WTC11 (cell line): ENCODE data around the gene AMER2. TPM values are rescaled to one million over a fixed set of nuclear protein-coding genes. Genes with fewer than 3 reads are reported as not detected.

Source experiments
- ATAC-seq: fragments of 200-7000 bp; cut with Tn5 transposase; 2 replicates; pipeline ENCODE4 v1.10.0; 2021; ENCODE audit warnings: mild to moderate bottlenecking, moderate library complexity
- CTCF ChIA-PET: fragments of 300-600 bp; sonication (Branson Sonifier 250); formaldehyde crosslinking; loops from one replicate; lab custom pipeline; 2021; ENCODE audit warnings: antibody characterized with exemption; lab: Charles Lee
- POLR2A ChIA-PET: fragments of 350-600 bp; sonication (Branson Sonifier 250); formaldehyde crosslinking; loops from one replicate; lab custom pipeline; 2021; ENCODE audit warnings: antibody characterized with exemption; lab: Charles Lee
- DNase-seq: peaks from one replicate; pipeline ENCODE4 v3.0.0; 2021; ENCODE audit warnings: low spot score
- H3K27ac Mint-ChIP-seq: 2 replicates; pipeline ENCODE4 v1.8.0; 2021; ENCODE audit warnings: mixed read lengths
- H3K27me3 Mint-ChIP-seq: 2 replicates; pipeline ENCODE4 v1.8.0; 2021; ENCODE audit warnings: low read depth, mild to moderate bottlenecking, moderate library complexity, mixed read lengths
- H3K36me3 Mint-ChIP-seq: 2 replicates; pipeline ENCODE4 v1.8.0; 2021; ENCODE audit warnings: mixed read lengths
- H3K4me1 Mint-ChIP-seq: 2 replicates; pipeline ENCODE4 v1.8.0; 2022; ENCODE audit warnings: mixed read lengths
- H3K4me3 Mint-ChIP-seq: 2 replicates; pipeline ENCODE4 v1.8.0; 2021; ENCODE audit warnings: mild to moderate bottlenecking, moderate library complexity, mixed read lengths
- H3K9me3 Mint-ChIP-seq: 2 replicates; pipeline ENCODE4 v1.8.0; 2021; ENCODE audit warnings: mixed read lengths
- FOXK1 ChIP-seq: sonication (generic); formaldehyde crosslinking; IDR thresholded peaks from 2 replicates; pipeline ENCODE4 v1.8.0; 2022; ENCODE audit warnings: mild to moderate bottlenecking, moderate library complexity, missing genetic modification reagents
- GABPB1 ChIP-seq: sonication (generic); formaldehyde crosslinking; IDR thresholded peaks from 2 replicates; pipeline ENCODE4 v1.8.1; 2023; ENCODE audit warnings: mild to moderate bottlenecking, missing genetic modification reagents
- GTF2I ChIP-seq: fragments of 250-450 bp; sonication (Bioruptor Pico); conservative IDR thresholded peaks from 2 replicates; pipeline ENCODE4 v1.4.0; 2021; ENCODE audit warnings: mild to moderate bottlenecking
- KAT7 ChIP-seq: sonication (generic); formaldehyde crosslinking; IDR thresholded peaks from 2 replicates; pipeline ENCODE4 v1.8.1; 2023; ENCODE audit warnings: missing genetic modification reagents, mild to moderate bottlenecking, borderline replicate concordance
- NFATC4 ChIP-seq: fragments of 250-450 bp; sonication (Bioruptor Pico); IDR thresholded peaks from 2 replicates; pipeline ENCODE4 v1.9.0; 2021; ENCODE audit warnings: mild to moderate bottlenecking
- NR3C1 ChIP-seq: sonication (generic); formaldehyde crosslinking; conservative IDR thresholded peaks from 2 replicates; pipeline ENCODE4 v1.8.1; 2023; ENCODE audit warnings: low read depth, mild to moderate bottlenecking, missing genetic modification reagents
- PRDM15 ChIP-seq: sonication (generic); formaldehyde crosslinking; IDR thresholded peaks from 2 replicates; pipeline ENCODE4 v1.8.0; 2022; ENCODE audit warnings: missing genetic modification reagents
- RORB ChIP-seq: fragments of 250-450 bp; sonication (Bioruptor Pico); IDR thresholded peaks from 2 replicates; pipeline ENCODE4 v1.9.0; 2021; ENCODE audit warnings: mild to moderate bottlenecking
- SOX15 ChIP-seq: fragments of 250-450 bp; sonication (Bioruptor Pico); IDR thresholded peaks from 2 replicates; pipeline ENCODE4 v1.9.0; 2021; ENCODE audit warnings: mild to moderate bottlenecking
- TCF7 ChIP-seq: sonication (generic); formaldehyde crosslinking; IDR thresholded peaks from 2 replicates; pipeline ENCODE4 v1.8.0; 2022; ENCODE audit warnings: mild to moderate bottlenecking, low read depth, missing genetic modification reagents, moderate library complexity
- USF2 ChIP-seq: sonication (generic); formaldehyde crosslinking; IDR thresholded peaks from 2 replicates; pipeline ENCODE4 v1.8.1; 2023; ENCODE audit warnings: mild to moderate bottlenecking, missing genetic modification reagents, moderate library complexity
- ZBTB21 ChIP-seq: sonication (generic); formaldehyde crosslinking; IDR thresholded peaks from 2 replicates; pipeline ENCODE4 v1.8.1; 2023; ENCODE audit warnings: mild to moderate bottlenecking, missing genetic modification reagents, borderline replicate concordance
- ZNF121 ChIP-seq: sonication (generic); formaldehyde crosslinking; IDR thresholded peaks from 2 replicates; pipeline ENCODE4 v1.8.0; 2023; ENCODE audit warnings: missing genetic modification reagents
- ZNF263 ChIP-seq: sonication (generic); formaldehyde crosslinking; IDR thresholded peaks from 2 replicates; pipeline ENCODE4 v1.8.1; 2022; ENCODE audit warnings: low read depth, mild to moderate bottlenecking, moderate library complexity, missing genetic modification reagents
- ZNF423 ChIP-seq: fragments of 250-450 bp; sonication (Bioruptor Pico); IDR thresholded peaks from 2 replicates; pipeline ENCODE4 v2.1.2; 2022; ENCODE audit warnings: mild to moderate bottlenecking, moderate library complexity
- total RNA-seq: library from RNA; stranded (reverse); gene quantifications from 3 replicates; pipeline ENCODE4 v1.2.3, GENCODE V29; 2021
- TF ChIP-seq, protein P1 (sequence below): sonication (generic); formaldehyde crosslinking; IDR thresholded peaks from 2 replicates; pipeline ENCODE4 v1.8.0; 2022; ENCODE audit warnings: mild to moderate bottlenecking, missing genetic modification reagents
- TF ChIP-seq, protein P2 (sequence below): sonication (generic); formaldehyde crosslinking; IDR thresholded peaks from 2 replicates; pipeline ENCODE4 v1.8.0; 2022; ENCODE audit warnings: mild to moderate bottlenecking, missing genetic modification reagents
- TF ChIP-seq, protein P3 (sequence below): sonication (generic); formaldehyde crosslinking; IDR thresholded peaks from 2 replicates; pipeline ENCODE4 v1.8.0; 2022; ENCODE audit warnings: mild to moderate bottlenecking, missing genetic modification reagents
- TF ChIP-seq, protein P4 (sequence below): fragments of 250-450 bp; sonication (Bioruptor Pico); IDR thresholded peaks from 2 replicates; pipeline ENCODE4 v1.9.0; 2021; ENCODE audit warnings: mild to moderate bottlenecking
- TF ChIP-seq, protein P5 (sequence below): sonication (generic); formaldehyde crosslinking; IDR thresholded peaks from 2 replicates; pipeline ENCODE4 v1.8.1; 2023; ENCODE audit warnings: mild to moderate bottlenecking, missing genetic modification reagents

Gene AMER2
- total RNA-seq, 1 experiment from 2014 or later = 0.48 TPM

DNA sequence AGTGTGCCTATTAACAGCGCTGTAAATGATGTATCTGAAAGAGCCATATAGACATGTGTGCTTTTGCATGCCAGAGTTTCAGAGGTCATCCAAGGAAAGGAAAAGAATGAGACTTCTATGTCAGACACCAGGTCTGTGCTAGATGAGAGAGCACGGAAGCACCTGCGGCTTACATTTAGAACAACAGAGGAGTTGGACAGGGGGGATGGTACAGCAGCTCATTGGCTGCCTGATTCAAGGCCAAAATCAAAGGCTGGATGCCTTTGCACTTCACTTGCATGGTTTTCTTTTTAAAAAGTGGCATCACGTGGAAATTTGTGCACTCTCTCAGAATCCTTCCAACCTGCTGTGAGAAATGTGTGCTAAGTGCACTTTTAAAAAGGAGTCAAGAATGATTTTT is 32.8 kb upstream of the AMER2 start:
- CTCF ChIA-PET = no interaction called here
- DNase-seq = no peak
- POLR2A ChIA-PET = no interaction called here
- Mint-ChIP-seq H3K36me3 (no peaks in the 10 kb centered on the region), H3K27ac (no peak overlapping the region), H3K9me3 (peaks cover 13% of the 10 kb centered on the region), H3K4me3 (no peak overlapping the region), H3K27me3 (peaks cover 3% of the 10 kb centered on the region; the same call in 1 of the 2 replicates), H3K4me1 (peaks cover 14% of the 10 kb centered on the region)
- ATAC-seq = no peak
- no peak for TF ChIP-seq FOXK1 (CRISPR knock-in tag)
- TF ChIP-seq, protein P1, sequence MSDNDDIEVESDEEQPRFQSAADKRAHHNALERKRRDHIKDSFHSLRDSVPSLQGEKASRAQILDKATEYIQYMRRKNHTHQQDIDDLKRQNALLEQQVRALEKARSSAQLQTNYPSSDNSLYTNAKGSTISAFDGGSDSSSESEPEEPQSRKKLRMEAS (CRISPR knock-in tag) = no peak
- TF ChIP-seq, protein P2, sequence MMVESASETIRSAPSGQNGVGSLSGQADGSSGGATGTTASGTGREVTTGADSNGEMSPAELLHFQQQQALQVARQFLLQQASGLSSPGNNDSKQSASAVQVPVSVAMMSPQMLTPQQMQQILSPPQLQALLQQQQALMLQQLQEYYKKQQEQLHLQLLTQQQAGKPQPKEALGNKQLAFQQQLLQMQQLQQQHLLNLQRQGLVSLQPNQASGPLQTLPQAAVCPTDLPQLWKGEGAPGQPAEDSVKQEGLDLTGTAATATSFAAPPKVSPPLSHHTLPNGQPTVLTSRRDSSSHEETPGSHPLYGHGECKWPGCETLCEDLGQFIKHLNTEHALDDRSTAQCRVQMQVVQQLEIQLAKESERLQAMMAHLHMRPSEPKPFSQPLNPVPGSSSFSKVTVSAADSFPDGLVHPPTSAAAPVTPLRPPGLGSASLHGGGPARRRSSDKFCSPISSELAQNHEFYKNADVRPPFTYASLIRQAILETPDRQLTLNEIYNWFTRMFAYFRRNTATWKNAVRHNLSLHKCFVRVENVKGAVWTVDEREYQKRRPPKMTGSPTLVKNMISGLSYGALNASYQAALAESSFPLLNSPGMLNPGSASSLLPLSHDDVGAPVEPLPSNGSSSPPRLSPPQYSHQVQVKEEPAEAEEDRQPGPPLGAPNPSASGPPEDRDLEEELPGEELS (CRISPR knock-in tag) = no peak
- no peak for TF ChIP-seq NFATC4 (CRISPR knock-in tag)
- no peak for TF ChIP-seq USF2 (CRISPR knock-in tag)
- no peak for TF ChIP-seq SOX15 (CRISPR knock-in tag)
- TF ChIP-seq GTF2I (CRISPR knock-in tag) = no peak
- TF ChIP-seq KAT7 (CRISPR knock-in tag) = no peak
- TF ChIP-seq, protein P3, sequence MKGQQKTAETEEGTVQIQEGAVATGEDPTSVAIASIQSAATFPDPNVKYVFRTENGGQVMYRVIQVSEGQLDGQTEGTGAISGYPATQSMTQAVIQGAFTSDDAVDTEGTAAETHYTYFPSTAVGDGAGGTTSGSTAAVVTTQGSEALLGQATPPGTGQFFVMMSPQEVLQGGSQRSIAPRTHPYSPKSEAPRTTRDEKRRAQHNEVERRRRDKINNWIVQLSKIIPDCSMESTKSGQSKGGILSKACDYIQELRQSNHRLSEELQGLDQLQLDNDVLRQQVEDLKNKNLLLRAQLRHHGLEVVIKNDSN = no peak
- TF ChIP-seq PRDM15 = no peak
- no peak for TF ChIP-seq ZNF263 (CRISPR knock-in tag)
- TF ChIP-seq, protein P4, sequence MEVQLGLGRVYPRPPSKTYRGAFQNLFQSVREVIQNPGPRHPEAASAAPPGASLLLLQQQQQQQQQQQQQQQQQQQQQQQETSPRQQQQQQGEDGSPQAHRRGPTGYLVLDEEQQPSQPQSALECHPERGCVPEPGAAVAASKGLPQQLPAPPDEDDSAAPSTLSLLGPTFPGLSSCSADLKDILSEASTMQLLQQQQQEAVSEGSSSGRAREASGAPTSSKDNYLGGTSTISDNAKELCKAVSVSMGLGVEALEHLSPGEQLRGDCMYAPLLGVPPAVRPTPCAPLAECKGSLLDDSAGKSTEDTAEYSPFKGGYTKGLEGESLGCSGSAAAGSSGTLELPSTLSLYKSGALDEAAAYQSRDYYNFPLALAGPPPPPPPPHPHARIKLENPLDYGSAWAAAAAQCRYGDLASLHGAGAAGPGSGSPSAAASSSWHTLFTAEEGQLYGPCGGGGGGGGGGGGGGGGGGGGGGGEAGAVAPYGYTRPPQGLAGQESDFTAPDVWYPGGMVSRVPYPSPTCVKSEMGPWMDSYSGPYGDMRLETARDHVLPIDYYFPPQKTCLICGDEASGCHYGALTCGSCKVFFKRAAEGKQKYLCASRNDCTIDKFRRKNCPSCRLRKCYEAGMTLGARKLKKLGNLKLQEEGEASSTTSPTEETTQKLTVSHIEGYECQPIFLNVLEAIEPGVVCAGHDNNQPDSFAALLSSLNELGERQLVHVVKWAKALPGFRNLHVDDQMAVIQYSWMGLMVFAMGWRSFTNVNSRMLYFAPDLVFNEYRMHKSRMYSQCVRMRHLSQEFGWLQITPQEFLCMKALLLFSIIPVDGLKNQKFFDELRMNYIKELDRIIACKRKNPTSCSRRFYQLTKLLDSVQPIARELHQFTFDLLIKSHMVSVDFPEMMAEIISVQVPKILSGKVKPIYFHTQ = no peak
- TF ChIP-seq RORB (CRISPR knock-in tag) = no peak
- TF ChIP-seq, protein P5, sequence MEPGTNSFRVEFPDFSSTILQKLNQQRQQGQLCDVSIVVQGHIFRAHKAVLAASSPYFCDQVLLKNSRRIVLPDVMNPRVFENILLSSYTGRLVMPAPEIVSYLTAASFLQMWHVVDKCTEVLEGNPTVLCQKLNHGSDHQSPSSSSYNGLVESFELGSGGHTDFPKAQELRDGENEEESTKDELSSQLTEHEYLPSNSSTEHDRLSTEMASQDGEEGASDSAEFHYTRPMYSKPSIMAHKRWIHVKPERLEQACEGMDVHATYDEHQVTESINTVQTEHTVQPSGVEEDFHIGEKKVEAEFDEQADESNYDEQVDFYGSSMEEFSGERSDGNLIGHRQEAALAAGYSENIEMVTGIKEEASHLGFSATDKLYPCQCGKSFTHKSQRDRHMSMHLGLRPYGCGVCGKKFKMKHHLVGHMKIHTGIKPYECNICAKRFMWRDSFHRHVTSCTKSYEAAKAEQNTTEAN (CRISPR knock-in tag) = no peak
- TF ChIP-seq TCF7 (CRISPR knock-in tag) = no peak
- TF ChIP-seq GABPB1 (CRISPR knock-in tag) = no peak
- no peak for TF ChIP-seq ZBTB21 (CRISPR knock-in tag)
- no peak for TF ChIP-seq ZNF121
- no peak for TF ChIP-seq NR3C1
- no peak for TF ChIP-seq ZNF423 (CRISPR knock-in tag)
